NB4 (cell line): ENCODE data around the gene AGO4.

Experiments used
- DNase-seq: peaks from one replicate; pipeline ENCODE4 v3.0.0; 2010; ENCODE audit warnings: low read depth
- H3K4me3 ChIP-seq: one replicate; pipeline ENCODE4 v1.5.1; 2011; ENCODE audit warnings: mild to moderate bottlenecking, low read depth, low read length, moderate library complexity
- MYC ChIP-seq: IDR thresholded peaks from 2 replicates; pipeline ENCODE4 v1.6.1; 2011; ENCODE audit warnings: low read depth, low read length
- POLR2A ChIP-seq: IDR thresholded peaks from 2 replicates; pipeline ENCODE4 v1.6.1; 2011; ENCODE audit warnings: mild to moderate bottlenecking; ENCODE audit not compliant: insufficient read length; ENCODE audit errors: extremely low read depth
- TF ChIP-seq, protein P1 (sequence below): IDR thresholded peaks from 2 replicates; pipeline ENCODE4 v1.6.1; 2011; ENCODE audit warnings: low read depth, low read length
- TF ChIP-seq, protein P2 (sequence below): IDR thresholded peaks from one replicate; pipeline ENCODE4 v1.5.1; 2012; ENCODE audit warnings: low read depth, low read length

Gene AGO4

DNA sequence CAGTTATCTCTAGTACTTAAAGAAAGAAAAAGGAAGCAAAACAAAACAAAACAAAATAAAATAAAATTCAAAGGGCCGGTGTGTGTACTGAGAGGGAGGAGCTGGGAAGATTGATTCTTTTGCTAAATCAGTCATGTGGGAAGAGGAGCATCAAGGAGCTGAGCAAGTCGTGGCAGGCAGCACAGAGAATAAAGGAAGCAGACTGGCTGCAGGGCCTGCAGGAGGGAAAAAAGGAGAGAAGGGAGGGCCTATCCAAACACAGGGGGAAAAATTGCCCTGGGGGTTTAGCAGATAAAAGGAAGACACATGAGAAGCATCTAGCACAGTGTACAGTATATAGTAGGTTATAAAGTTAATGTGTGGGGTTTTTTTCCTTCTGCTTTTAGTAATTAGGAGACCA lies 27.6 kb downstream of the AGO4 start:
- no peak overlapping the region for H3K4me3 ChIP-seq
- DNase-seq: no peak
- TF ChIP-seq, protein P1, sequence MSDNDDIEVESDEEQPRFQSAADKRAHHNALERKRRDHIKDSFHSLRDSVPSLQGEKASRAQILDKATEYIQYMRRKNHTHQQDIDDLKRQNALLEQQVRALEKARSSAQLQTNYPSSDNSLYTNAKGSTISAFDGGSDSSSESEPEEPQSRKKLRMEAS: no peak
- TF ChIP-seq POLR2A: no peak
- TF ChIP-seq MYC: no peak

DNA sequence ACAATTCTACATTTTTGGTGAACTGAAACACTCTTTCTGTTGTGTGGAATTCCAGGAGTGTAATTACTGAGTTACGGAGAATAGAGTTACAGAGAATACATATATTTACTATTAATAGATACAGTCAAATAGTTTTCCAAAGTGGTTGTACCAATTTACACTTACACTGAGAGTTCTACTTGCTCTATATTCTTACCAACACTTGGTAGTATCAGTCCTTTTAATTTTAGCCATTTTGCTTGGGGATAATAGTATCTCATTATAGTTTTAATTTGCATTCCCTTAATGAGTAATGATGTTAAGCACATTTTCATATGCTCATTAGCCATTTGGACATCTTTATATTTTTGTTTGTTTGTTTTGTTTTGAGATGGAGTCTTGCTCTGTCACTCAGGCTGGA lies 28.9 kb downstream of the AGO4 start:
- DNase-seq: no peak
- TF ChIP-seq, protein P1: no peak
- TF ChIP-seq, protein P2, sequence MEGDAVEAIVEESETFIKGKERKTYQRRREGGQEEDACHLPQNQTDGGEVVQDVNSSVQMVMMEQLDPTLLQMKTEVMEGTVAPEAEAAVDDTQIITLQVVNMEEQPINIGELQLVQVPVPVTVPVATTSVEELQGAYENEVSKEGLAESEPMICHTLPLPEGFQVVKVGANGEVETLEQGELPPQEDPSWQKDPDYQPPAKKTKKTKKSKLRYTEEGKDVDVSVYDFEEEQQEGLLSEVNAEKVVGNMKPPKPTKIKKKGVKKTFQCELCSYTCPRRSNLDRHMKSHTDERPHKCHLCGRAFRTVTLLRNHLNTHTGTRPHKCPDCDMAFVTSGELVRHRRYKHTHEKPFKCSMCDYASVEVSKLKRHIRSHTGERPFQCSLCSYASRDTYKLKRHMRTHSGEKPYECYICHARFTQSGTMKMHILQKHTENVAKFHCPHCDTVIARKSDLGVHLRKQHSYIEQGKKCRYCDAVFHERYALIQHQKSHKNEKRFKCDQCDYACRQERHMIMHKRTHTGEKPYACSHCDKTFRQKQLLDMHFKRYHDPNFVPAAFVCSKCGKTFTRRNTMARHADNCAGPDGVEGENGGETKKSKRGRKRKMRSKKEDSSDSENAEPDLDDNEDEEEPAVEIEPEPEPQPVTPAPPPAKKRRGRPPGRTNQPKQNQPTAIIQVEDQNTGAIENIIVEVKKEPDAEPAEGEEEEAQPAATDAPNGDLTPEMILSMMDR: no peak
- TF ChIP-seq MYC: no peak
- no peak for TF ChIP-seq POLR2A
- H3K4me3 ChIP-seq: no peak overlapping the region

DNA sequence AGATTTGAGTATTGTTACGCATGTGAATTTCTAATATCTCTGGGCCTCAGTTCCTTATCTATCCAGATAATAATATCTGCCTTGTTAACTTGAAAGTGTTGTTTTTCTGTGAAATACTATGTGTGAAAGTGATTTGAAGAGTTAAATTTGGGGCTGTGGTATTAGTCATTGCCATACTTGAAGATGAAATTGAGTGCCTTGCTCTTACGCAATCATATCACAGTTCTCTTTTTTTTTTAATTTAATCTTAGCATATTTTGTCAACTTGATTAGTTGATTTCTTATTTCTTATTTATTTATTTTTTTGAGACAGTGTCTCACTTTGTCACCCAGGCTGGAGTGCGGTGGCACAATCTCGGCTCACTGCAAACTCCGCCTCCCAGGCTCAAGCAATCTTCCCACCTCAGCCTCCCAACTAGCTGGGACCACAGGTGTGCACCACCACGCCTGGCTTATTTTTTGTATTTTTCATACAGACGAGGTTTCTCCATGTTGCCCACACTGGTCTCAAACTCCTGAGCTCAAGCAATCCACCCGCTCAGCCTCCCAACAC lies 31.0 kb downstream of the AGO4 start:
- TF ChIP-seq POLR2A (no peak), MYC (no peak)
- TF ChIP-seq, protein P2: no peak
- TF ChIP-seq, protein P1: no peak
- H3K4me3 ChIP-seq: no peak overlapping the region
- peak; percentile 40 for DNase-seq

DNA sequence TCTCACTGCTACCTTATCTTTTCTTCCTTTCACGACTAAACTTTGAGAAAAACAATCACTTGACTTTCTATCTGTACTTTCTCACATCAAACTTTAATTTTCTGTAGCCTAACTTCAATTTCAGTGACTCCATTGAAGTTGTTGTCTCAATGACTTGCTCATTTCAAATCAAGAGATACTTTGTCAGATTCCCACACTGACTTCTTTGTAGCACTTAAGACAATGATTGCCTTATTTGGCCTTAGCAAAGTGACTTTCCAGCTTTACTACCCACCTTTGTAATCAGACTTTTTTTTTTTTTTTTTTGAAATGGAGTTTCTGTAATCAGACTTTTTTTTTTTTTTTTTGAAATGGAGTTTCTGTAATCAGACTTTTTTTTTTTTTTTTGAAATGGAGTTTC lies 37.0 kb downstream of the AGO4 start:
- TF ChIP-seq POLR2A: no peak
- TF ChIP-seq MYC: no peak
- TF ChIP-seq, protein P2: no peak
- TF ChIP-seq, protein P1: no peak
- H3K4me3 ChIP-seq: no peak overlapping the region
- DNase-seq: no peak

DNA sequence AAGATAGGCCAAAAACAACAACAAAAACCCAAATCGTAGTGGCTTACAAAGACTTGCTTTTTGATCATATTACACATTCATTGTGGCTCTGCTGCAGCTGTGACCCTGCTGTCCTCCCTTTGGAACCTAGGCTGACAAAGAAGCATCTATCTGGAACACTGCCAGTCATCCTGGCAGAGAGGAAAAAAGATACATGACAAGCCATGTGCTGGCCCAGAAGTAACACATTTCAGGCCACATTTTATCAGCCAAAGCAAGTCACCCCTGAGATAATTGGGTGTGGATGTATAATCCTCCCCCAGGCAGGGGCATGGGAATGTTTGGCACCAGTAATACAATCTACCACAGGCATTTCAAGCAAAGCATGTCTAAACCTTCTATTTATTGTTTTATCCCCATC lies 38.0 kb downstream of the AGO4 start:
- no peak for DNase-seq
- TF ChIP-seq, protein P1: no peak
- TF ChIP-seq, protein P2: no peak
- TF ChIP-seq MYC: no peak
- TF ChIP-seq POLR2A: no peak
- H3K4me3 ChIP-seq: no peak overlapping the region

DNA sequence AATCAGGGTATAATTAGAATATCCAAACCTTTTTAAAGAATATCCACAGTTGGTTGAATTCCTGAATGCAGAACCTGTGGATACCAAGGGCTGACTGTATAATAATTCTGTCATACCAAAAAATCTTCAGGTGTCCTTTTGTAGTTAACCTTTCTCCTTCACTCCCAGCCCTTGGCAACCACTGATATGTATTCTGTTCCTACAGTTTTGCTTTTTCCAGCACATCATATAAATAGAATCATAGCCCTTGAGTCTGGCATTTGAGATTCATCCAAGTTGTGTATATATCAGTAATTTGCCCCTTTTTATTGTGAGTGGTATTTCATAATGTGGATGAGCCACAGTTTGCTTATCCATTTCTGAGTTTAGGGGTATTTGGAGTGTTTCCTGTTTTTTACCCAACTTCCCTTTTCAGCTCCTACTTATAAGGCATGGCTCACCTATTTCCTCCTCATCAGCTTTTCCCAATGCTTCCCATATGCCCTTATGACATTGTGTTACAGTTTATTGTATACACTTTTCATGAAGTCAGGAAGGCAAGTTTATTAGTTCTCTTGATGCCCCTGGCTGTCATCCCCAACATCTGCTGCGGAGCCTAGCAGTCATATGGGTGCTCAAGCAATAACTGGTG lies 40.2 kb downstream of the AGO4 start:
- H3K4me3 ChIP-seq: no peak overlapping the region
- TF ChIP-seq, protein P2: no peak
- no peak for TF ChIP-seq MYC
- TF ChIP-seq POLR2A: no peak
- TF ChIP-seq, protein P1: no peak
- DNase-seq: peak; percentile 53
